ENCODE results near the gene STK11IP. TPM values are rescaled to one million over a fixed set of nuclear protein-coding genes. Genes with fewer than 3 reads are reported as not detected.

STK11IP gene
- total and polyA plus RNA-seq, 8 donors: 24.5 to 36.6 (median 29.2) TPM

DNA sequence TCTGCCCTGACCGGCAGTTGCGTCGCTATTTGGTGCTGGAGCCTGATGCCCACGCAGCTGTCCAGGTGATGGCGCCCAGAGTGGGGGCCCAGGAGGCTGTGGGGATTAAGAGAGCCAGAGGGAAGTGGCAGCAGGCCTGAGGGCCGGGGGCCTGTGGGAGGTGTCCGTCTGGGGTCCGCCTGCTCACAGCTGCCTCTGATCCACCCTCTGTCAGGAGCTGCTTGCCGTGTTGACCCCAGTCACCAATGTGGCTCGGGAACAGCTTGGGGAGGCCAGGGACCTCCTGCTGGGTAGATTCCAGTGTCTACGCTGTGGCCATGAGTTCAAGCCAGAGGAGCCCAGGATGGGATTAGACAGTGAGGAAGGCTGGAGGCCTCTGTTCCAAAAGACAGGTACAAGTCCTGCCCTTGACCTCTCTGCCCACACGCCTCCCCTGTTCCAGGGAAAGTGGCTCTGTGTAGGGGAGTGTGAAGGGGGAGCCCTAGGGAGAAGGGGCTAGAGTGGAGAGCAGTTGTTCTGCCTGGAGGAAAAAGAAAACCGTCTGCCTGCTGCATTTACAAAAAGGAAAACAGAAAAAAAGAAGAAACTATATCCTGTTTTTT, 11.6 kb downstream of the STK11IP start:
- Histone ChIP-seq H3K9me3 (no peaks in the 10 kb centered on the region), H3K36me3 (peaks cover 0 to 88% of the 10 kb centered on the region in 2 donors), H3K27ac (no peak overlapping the region), H3K27me3 (no peaks in the 10 kb centered on the region), H3K4me3 (no peak overlapping the region), H3K4me1 (peaks cover 0 to 2% of the 10 kb centered on the region in 2 donors)
- ATAC-seq: no peak
- intact Hi-C loops (cut with DNase I): no loop called here
- TF ChIP-seq, protein P1, sequence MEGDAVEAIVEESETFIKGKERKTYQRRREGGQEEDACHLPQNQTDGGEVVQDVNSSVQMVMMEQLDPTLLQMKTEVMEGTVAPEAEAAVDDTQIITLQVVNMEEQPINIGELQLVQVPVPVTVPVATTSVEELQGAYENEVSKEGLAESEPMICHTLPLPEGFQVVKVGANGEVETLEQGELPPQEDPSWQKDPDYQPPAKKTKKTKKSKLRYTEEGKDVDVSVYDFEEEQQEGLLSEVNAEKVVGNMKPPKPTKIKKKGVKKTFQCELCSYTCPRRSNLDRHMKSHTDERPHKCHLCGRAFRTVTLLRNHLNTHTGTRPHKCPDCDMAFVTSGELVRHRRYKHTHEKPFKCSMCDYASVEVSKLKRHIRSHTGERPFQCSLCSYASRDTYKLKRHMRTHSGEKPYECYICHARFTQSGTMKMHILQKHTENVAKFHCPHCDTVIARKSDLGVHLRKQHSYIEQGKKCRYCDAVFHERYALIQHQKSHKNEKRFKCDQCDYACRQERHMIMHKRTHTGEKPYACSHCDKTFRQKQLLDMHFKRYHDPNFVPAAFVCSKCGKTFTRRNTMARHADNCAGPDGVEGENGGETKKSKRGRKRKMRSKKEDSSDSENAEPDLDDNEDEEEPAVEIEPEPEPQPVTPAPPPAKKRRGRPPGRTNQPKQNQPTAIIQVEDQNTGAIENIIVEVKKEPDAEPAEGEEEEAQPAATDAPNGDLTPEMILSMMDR (IDR thresholded peaks at IDR 0.05): no peak
- no peak for DNase-seq

DNA sequence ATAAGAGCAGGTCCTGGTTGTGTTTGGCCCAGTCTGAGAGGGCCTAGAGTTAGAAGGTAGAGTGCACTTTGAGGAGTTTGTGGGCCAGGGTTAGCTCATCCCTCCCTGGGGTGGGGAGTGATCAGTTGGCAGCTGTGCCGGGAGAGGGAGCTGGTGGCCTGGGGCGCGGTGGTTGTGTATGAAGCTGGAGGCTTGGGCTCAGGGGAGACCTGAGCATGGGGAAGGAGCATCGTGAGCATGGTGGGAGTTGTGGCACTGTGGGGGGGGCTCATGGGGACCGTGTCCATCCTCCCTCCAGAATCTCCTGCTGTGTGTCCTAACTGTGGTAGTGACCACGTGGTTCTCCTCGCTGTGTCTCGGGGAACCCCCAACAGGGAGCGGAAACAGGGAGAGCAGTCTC, 13.6 kb downstream of the STK11IP start:
- intact Hi-C loops (cut with DNase I): no loop called here
- no peak overlapping the region for H3K27ac ChIP-seq

DNA sequence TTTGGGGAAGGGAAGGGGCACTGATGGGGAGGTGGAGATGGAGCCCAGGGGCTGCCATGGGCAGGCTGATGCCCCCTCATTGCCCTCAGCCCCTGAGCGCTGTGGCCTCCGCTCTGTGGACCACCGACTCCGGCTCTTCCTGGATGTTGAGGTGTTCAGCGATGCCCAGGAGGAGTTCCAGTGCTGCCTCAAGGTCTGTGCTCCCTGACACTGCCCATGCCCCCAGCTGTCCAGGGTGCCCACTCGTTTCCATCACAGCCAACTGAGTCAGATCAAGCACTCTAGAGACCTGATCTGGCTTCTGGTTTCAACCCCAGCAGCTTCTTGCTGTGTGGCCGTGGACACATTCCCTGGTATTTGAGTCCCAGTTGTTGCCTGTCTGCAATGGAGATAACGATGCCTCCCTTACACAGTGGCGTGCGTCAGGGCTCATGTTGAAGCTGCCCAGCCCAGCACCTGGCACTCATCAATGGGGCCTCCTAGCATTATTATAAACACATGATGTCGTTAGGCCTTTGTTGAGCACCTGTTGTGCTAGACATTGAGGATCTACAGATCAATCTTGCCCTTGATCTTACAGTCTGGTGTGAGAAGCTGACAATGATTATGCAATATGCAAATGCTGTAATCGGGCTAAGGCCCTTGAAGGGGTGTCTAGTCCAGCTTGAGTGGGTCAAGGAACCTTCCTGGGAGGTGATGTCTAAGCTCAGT, 14.4 kb downstream of the STK11IP start:
- intact Hi-C loops (cut with DNase I): no loop called here
- no peaks in the 10 kb centered on the region for H3K4me1 ChIP-seq

More for the DNA sequence above, 13.6 kb downstream of the STK11IP start:
- TF ChIP-seq, protein P1 (IDR thresholded peaks at IDR 0.05): no peak
- Histone ChIP-seq H3K27me3 (no peaks in the 10 kb centered on the region), H3K4me3 (no peak overlapping the region), H3K4me1 (no peaks in the 10 kb centered on the region), H3K36me3 (peaks cover 0 to 91% of the 10 kb centered on the region in 2 donors), H3K9me3 (no peaks in the 10 kb centered on the region)
- ATAC-seq (no peak), DNase-seq (no peak)

DNA sequence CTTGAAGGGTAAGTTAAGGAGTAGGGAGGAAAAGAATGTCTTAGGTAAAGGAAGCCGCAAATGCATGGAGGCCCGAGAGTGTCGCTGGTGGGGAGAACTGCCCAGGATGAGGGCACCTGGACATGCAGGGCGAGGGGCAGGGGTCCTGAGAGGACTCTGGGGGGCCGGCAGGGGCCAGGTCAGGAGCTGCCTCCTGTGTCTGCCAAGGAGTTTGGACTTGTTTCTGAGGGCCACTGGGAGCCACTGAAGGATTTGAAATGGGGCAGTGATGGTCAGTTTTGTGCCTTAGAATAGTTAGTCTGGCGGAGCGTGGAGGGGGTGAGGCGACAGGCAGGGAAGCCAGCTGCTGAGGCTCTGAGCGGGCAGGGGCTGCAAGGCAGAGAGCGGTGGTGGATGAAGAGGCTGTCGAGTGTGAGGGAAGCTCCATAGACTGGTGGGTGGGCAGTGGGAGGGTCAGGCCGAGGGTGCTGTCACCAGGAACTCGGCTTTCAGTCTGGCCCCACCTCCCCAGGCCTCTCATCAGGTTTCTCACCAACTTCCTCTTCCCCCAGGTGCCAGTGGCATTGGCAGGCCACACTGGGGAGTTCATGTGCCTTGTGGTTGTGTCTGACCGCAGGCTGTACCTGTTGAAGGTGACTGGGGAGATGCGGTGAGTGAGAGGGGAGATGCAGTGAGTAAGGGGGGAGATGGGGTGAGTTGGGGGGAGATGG, 15.1 kb downstream of the STK11IP start:
- H3K27ac ChIP-seq: no peak overlapping the region
- H3K4me3 ChIP-seq: no peak overlapping the region
- peaks cover 0 to 79% of the 10 kb centered on the region in 2 donors for H3K36me3 ChIP-seq
- TF ChIP-seq, protein P1 (IDR thresholded peaks at IDR 0.05): no peak
- no peaks in the 10 kb centered on the region for H3K4me1 ChIP-seq
- ATAC-seq (no peak), DNase-seq (no peak)
- no peaks in the 10 kb centered on the region for H3K9me3 ChIP-seq
- intact Hi-C loops (cut with DNase I): no loop called here
- H3K27me3 ChIP-seq: no peaks in the 10 kb centered on the region

More for the DNA sequence above, 14.4 kb downstream of the STK11IP start:
- Histone ChIP-seq H3K36me3 (peaks cover 0 to 86% of the 10 kb centered on the region in 2 donors), H3K27ac (no peak overlapping the region), H3K9me3 (no peaks in the 10 kb centered on the region), H3K27me3 (no peaks in the 10 kb centered on the region), H3K4me3 (no peak overlapping the region)
- TF ChIP-seq, protein P1 (IDR thresholded peaks at IDR 0.05): no peak
- DNase-seq (no peak), ATAC-seq (no peak)

Measured in left lung (tissue), 10 donors.